CMK (cell line): Measurements from ENCODE around the gene TMCC3.
"Not testable (repeated sequence)": the region's sequence is repeated elsewhere in the genome, so short reads cannot be mapped to it uniquely, and the experiment has no call there.

Source experiments
- DNase-seq: peaks from one replicate; pipeline ENCODE4 v3.0.0-alpha.2; 2010; ENCODE audit warnings: low read depth

TMCC3 gene

DNA sequence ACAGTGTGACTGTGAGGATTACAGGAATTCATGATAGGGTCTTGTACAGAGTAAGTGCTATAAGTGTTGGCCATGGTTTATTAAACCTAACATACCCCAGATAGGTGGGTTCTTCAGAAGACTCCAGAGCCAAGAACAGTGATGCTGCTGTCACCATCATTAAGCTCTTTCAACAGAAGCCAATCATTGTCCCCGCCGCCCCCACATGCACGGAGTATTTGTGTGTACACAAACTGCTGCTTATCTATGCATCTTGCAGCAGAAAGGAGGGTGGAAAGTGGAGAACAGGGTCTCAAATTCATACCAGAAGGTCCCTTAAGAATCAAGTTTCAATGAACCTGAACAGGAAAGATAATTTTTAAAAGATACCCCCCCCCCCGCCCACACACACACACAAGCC, 51.2 kb downstream of the TMCC3 start:
- no peak for DNase-seq

DNA sequence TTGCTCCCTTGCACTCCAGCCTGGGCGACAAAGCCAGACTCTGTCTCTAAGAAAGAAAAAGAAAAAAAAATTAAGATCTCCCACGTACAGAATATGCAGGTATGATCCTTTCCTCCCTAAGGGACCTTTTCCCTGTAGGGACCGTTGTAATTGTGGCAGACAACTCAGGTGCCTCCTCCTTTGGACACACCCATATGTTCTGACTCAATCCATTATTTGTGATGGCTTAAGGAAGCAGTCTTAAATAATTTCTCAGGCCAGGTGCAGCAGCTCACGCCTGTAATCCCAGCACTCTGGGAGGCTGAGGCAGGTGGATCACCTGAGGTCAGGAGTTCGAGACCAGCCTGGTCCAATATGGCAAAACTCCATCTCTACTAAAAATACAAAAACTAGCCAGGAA, 53.1 kb downstream of the TMCC3 start:
- no peak for DNase-seq

DNA sequence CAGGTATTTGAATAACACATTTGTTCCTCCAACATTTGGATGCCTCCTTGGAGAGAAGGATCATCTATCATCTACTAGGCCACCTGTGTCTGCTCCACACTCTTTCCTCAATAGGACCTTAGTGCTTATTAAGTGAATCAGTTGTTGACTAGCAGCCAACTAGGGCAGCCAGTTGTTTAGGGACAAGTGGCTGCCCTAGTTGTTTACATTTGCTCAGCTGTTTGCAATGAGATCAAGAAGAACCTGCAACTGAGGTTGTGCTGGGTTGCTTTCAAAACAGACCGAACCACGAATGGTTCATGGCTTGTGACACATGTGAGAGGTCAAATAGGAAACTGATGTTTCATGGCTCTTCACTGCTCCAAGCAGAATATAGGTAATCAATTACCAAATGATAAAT, 53.8 kb downstream of the TMCC3 start:
- DNase-seq: no peak

DNA sequence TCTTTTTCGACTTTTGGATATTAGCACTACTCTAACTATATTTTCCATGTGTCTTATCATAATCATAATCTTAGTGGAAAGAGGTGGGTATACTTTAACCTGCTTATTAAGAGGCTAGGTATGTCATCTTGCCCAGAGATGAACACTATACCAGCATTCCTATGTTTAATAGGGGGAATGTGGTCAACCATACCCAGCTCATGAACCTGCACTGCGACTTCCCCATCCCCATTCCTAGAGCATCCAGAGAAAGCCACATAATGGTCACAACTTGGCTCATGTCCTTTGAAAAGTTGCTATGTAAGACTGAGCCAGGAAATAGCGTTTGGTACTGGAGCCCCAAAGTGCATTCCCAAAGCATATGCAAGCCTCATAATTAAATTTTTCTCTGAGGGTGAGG, 55.2 kb downstream of the TMCC3 start:
- DNase-seq: no peak

DNA sequence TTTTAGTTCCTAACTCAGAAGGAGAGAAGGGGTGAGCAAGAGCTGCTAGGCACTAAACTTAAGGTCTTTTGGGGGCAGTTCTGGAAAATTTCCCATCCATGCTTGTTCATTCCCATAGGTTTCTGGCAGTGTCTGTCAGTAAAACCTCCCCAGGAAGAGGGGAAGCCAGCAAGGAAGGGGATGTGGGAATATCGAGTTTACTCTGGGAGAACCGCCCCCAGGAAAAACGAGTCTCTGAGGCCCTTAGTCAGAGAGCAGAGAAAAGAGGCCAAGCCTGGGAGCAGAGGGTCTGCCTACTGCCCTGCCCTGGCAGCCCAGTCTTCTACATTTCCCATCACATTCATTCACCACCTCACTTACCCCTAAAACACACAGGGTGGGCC, 55.9 kb downstream of the TMCC3 start:
- no peak for DNase-seq

DNA sequence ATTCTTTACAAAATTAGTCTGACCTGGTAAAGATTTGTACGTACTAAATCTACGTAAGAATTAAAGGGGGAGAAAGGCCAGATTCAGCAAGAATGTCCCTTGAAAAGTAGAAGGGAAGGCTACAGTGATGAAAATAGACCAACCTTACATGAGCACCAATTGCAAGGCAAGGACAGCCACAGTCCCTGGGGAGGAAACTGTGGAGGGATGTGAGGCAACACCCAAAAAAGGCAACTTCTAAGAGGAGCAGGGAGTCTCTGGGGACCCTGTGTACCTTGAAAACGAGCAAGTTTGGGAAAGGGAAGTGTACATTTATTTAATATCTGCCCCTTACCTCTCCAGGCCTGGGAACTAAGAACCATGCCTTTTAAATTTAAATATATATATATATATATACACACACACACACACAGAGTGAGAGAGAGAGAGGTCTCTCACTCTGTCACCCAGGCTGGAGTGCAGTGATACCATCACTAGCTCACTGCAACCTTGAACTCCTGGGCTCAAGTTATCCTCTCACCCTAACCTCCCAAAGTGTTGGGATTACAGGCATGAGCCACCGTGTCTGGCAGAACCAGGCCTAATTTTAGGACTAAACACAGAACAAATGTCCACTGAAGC, 56.4 kb downstream of the TMCC3 start:
- no peak for DNase-seq

DNA sequence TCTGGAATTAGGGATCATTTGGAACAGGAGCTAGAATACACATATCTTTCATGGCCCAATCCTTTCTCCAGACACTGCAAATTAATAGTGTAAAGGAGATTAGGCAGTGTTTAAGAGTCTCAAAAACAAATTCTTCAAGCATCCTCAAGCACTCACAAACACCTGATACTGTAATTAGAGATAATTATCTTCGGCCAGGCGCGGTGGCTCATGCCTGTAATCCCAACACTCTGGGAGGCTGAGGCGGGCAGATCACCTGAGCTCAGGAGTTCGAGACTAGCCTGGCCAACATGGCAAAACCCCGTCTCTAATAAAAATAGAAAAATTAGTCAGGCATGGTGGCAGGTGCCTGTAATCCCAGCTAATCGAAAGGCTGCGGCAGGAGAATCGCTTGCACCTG, 57.6 kb downstream of the TMCC3 start:
- DNase-seq: not testable (repeated sequence)

DNA sequence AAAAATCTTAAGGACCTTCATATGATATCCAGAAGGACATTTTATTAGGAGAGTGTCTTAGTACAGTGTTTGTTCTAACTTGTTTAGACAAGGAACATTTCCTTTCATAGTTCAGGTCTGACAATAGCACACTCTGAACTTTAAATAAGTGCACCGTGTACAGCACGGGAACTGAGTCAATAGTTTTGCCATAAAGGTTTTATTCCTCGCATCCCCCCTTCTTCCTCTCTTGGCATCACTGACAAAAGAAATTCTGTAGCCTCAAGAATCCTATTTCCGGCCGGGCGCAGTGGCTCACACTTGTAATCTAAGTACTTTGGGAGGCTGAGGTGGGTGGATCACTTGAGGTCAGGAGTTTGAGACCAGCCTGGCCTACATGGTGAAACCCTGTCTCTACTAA, 58.3 kb downstream of the TMCC3 start:
- DNase-seq: no peak

DNA sequence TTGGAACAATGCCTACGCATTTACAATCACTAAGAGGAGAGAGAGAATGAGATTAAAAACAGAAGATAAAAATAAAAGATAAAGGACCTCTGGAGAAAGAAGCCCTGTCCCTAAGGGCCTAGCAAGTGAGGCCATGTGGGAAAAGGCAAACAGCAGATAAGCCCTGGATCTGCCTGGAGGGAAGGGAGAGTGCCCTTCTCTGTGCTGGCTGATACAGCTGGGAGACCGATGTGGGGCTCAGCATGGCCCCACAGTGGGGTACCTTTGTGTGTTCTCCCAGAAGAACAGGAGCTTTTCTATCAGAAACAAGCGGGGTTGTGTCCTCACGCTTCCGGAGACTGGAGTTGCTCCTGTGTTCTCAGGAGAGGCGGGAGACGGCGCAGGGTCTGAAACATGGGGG, 59.9 kb downstream of the TMCC3 start:
- no peak for DNase-seq

DNA sequence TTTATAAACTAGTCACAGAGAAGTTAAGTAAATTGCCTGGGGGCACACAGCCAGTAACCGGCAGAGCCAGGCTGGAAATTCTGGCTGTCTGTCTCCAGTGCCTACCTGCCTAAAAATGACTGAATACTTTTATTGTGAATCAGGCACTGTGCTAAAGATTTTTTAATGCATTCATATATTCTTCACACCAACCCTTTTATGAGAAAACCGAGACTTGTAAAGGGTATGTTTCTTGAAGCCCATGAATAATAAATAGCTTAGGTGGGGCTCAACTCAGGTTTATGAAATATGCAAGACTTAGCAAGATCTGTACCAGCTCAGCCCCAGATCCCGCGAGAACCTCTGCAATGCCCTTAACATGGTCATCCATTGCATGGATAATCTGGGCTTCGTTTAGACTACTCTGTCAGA, 60.8 kb downstream of the TMCC3 start:
- DNase-seq: no peak

DNA sequence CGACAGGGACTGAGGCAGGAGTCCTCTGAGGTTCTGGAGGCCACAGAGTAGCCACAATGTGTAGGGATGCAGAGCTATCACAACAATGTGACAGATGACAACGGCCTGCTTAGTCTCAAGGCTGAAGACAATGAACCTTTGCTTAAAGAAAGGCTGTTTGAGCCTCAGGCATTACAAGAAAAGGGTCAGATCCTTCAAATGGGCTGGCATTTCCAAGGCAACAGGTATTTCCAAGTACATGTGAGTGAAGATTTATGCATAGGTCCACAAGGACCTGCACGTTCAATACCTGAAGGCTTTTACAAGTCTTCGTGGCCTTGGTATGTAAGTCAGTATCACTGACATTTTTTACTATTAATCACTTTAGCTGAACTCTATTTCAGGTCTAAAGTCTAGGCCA, 62.0 kb downstream of the TMCC3 start:
- DNase-seq: no peak

DNA sequence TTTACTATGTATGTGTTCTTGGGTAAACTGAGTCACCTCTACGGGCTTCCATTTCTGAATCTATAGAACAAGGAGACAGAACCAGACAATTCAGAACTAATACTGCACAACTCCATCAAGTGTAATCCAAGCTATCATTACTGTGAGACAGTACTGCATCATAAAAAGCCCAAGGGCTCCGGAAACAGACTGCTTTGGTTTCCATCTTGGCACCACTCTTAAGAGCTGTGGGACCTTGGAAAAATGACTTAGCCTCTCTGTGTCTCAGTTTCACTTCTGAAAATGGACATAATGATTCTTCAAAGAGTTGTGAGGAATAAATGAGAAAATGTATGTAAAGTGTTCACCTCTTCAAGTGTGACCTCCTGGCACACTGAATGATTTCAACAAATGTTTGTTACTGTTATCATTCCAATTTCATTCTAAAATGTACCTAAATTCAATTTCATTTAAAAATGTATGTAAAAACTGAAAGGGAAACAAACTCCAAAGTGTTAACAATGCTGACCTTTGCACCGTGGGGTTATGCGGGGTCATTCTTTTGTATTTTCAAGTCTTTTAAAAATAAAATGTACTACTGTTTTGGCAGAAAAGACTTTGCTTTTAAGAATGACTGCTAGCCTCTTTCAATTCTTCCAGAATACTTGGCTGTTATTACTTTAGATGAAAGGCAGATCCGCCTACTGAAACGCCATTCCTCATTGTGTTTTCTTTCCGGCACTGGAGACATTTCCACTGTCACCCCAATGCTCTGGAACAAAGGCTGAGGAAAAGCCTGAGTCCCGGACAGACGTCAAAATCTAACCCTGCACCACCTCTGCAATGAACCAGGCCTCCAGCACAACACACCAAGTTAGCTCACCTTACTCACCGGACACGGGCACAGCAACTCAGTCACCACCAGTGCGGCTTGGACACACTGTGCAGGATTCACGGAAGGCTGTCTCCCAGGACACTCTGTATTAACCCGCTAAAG, 62.8 kb downstream of the TMCC3 start:
- no peak for DNase-seq

DNA sequence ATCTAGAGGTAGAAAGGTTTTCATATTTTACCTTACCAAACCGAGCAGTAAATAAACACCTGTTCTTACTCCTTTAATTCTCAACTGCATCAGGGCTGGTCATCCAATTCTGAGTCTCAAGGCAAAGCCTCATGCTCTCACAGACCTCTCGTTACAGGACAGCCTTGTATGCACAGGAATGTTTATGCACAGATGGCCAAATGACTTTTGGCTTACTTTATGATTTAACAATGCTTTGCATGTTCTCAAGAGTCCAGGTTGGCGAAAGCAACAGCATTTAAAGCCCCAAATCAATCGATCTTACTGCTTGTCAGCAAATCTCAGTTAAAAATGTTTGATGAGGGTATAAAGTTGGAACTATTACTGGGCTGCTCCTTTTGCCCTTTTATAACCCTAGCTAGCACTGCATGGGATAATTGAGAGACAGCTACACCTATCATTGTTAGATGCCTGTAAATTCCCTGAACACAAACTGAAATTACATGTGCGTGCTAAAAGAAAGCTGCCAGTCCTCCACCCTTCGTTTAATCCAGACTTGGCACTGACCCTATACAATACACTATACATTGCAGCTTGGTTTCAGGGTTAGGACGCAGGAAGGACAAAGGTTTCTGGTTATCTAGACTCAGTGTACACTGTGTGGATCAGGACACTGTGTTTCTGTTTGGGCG, 63.6 kb downstream of the TMCC3 start:
- DNase-seq: no peak

DNA sequence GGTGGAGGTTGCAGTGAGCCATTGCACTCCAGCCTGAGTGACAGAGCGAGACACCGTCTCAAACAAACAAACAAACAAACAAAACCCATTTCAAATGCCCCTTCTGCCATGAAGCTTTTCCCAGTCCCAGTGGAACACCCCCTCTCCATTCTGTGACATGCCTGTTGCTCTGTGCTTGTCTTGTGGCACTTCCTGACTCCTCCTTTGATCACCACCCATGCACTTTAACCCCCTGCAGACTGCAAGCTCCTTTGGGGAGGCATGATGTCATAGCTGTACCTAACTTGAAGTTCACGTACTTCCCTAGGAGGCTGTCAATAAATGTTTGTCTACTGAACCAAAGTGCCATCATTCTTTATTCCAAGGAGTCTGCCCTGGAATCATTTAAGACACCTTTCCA, 64.7 kb downstream of the TMCC3 start:
- DNase-seq: no peak

DNA sequence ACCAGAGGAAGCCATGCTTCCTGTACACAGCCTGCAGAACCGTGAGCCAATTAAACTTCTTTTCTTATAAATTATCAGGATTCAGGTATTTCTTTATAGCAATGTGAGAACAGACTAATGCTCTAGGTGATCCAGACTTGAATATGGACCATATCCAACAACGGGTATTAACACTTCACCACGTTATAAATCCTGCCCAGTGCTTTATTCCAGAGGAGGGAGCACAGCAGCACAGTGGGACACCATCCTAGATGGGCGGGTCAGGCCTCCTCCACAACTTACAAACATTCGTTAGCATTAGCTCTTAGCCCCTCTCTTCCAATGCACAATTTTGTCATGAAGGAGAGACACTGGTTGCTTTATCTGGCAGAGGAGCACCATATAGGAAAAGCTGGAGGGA, 66.0 kb downstream of the TMCC3 start:
- no peak for DNase-seq

DNA sequence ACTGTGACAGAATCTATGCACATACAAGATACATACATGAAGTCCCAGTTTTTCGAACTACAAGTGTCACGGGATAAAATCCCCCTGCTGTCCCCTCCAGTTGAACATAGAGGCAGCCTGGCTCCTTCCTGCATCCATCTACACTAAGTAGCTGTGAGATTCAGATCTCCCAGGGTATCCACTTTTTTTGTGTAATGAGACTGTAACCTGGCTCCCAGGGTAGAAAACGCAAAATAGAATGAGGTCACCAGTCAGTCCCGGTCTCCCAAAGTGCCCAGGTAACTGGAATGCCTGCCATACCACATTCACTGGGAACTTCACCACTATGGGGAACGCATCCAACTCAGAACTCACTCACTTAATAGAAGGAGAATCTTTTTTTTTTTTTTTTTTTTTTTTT, 67.8 kb downstream of the TMCC3 start:
- DNase-seq: no peak

DNA sequence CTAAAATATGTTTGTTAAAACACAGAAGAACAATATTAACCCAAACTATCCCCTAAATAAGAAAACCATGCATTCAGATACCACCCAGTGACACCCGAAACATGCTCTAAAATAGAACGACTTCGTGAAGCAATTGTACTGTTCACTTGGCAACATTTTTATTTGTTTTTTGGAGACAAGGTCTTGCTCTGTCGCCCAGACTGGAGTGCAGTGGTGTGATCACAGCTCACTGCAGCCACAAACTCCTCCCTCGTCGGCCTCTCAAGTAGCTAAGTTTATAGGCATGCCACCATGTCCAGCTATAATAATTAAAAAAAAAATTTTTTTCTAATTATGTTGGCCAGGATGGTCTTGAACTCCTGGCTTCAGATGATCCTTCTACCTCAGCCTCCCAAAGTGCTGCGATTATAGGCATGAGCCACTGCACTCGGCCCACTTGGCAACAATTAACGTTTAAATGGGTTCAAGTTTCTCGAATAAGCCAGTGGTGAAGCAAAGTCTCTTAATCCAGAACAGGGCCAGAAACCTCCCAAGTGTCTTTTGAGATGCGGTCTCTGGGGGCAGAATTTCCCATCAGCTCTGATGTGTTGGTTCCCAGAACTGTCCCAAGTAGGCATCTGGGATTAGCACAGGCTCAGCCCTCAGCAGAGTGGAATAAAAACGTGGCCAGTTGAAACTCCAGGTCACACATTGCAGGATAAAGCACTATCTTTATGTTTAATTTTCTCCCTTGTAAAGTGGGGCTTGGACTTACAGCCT, 74.5 kb downstream of the TMCC3 start:
- DNase-seq: no peak

DNA sequence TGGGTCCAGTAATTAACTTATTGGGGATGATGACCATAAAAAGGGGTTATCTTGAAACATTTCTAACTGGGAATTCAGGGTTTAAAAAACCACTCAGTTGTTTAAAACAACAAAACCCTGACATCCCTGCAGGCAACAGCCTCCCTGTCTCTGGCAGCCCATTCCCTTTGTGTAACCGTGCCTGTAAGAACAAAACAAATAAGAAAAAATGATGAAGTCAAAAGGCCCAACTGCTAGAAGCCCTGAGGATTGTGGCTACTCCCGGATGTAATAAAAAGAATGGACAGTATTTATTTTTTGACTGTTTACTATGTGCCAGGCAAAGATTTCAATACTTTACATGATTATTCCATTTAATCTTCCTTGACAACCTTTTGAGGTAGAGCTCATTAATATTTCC, 75.3 kb downstream of the TMCC3 start:
- no peak for DNase-seq

DNA sequence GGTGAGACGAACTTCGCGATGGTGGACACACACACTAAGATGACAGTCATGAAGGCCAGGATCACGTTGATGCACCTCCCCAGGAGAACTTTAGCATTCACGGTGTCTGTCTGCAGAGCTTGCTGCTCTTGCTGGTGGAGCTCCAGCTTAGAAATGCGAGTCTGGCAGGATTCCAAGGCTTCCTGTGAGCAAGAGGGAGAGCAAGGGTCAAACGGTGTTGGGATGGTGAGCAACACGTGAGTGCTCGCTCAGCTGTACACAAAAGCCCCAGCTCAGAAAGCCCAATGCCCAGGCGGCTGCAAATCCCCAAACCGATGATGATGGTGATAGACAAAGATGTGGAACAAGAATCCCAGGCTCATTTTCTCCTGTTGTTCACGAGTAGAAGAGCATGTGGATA, 78.8 kb downstream of the TMCC3 start:
- no peak for DNase-seq

DNA sequence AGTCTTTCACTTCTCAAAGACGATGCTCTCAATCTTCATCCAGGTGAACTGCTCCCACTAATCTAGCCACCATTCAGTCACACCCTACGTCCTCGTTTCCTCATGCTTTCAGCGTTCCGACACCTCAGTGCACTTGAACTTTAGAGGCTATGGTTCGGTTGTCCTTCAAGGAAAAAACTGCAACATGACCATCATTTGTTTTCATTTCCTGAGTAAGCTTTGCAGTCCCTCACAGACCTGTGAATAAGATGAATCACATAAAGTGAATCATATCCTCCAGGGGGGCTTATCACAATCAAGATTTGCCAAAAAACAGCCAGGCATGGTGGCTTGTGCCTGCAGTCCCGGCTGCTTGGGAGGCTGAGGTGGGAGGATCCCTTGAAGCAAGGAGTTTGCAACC, 80.2 kb downstream of the TMCC3 start:
- DNase-seq: no peak

DNA sequence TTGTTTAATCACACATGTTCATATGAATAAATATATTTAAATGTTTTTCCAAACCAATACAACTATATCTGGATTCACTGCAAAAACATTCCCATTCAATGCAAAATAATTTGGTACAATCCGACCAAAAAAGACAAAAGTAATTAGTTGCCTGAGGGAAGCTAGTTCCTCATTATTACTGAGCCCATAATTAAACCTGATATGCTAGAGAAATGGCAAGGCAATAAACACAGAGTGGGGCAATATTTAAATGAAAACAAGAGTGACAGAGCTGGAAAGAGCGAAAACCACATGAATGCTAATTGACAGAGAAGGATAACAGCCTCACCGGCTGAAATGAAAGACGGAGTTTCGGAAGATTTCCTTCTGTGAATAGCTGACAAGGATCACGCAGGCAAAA, 82.6 kb downstream of the TMCC3 start:
- DNase-seq: no peak

DNA sequence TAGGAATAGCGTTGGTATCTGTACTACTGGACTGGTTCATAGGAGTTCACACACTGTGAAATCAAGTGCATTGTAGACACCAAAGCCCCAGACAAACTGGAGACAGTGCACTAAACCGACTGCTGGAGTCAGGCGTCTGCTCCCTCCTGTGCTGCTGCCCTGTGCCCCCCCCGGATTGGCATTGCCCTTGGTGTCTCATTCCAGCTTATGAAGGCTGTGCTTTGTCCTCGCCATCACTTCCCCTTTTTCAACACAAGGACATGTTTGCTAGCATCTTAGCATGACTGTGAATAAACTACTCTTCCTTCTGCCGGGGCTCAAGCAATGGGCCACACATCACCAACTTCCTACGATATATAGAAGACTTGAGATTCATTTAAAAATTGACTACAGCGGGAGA, 84.0 kb downstream of the TMCC3 start:
- no peak for DNase-seq
